ENCODE data around the gene ZNF423.

DNA sequence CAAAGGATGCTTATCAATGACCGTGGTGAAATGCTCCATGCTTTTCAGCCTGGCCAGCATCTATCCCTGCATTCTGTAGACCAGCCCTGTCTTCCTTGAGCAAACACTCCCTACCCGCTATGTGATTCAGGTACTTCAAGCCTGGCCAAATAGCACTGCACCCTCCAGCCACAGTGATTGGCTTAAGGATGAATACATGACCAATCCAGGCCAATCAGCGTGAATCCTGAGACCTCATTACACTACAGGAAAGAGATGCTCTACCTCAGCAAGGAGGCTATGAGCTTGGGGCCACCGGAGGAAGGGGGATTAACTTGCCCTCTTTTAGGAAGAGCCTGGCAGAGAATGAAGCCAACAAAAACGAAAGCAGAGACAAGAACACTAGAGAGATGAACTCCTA, 162.5 kb downstream of the ZNF423 start:
- TF ChIP-seq, protein P1, sequence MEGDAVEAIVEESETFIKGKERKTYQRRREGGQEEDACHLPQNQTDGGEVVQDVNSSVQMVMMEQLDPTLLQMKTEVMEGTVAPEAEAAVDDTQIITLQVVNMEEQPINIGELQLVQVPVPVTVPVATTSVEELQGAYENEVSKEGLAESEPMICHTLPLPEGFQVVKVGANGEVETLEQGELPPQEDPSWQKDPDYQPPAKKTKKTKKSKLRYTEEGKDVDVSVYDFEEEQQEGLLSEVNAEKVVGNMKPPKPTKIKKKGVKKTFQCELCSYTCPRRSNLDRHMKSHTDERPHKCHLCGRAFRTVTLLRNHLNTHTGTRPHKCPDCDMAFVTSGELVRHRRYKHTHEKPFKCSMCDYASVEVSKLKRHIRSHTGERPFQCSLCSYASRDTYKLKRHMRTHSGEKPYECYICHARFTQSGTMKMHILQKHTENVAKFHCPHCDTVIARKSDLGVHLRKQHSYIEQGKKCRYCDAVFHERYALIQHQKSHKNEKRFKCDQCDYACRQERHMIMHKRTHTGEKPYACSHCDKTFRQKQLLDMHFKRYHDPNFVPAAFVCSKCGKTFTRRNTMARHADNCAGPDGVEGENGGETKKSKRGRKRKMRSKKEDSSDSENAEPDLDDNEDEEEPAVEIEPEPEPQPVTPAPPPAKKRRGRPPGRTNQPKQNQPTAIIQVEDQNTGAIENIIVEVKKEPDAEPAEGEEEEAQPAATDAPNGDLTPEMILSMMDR (IDR thresholded peaks at IDR 0.05), result no peak
- TF ChIP-seq POLR2A (IDR thresholded peaks at IDR 0.05), result no peak

All from right lobe of liver (tissue), 4 donors.